Fibroblast of lung (primary cell): Measurements from ENCODE around the gene HSP90B1. TPM values are rescaled to one million over a fixed set of nuclear protein-coding genes. Genes with fewer than 3 reads are reported as not detected.

Source experiments
- DNase-seq, 2 donors: peaks; one replicate each; pipeline versions ENCODE4 v3.0.0 to v3.0.0-alpha.2; 2010; ENCODE audit warnings: low read depth in 2 of 2
- H2AFZ ChIP-seq: 2 replicates; pipeline ENCODE4 v1.5.1; 2012; ENCODE audit warnings: low read length, control low read depth, inconsistent platforms
- H3K27ac ChIP-seq: 2 replicates; pipeline ENCODE4 v1.5.1; 2011; ENCODE audit warnings: low read length, control low read depth; ENCODE audit not compliant: insufficient read depth
- H3K27me3 ChIP-seq: 2 replicates; pipeline ENCODE4 v1.5.1; 2011; ENCODE audit warnings: mild to moderate bottlenecking, low read length; ENCODE audit not compliant: control insufficient read depth, insufficient read depth
- H3K36me3 ChIP-seq: 2 replicates; pipeline ENCODE4 v1.5.1; 2011; ENCODE audit warnings: low read length; ENCODE audit not compliant: control insufficient read depth, insufficient read depth
- H3K4me1 ChIP-seq: 2 replicates; pipeline ENCODE4 v1.5.1; 2011; ENCODE audit warnings: low read length; ENCODE audit not compliant: control insufficient read depth, insufficient read depth; ENCODE audit errors: extremely low read depth
- H3K4me2 ChIP-seq: 2 replicates; pipeline ENCODE4 v1.5.1; 2011; ENCODE audit warnings: low read length, control low read depth; ENCODE audit not compliant: insufficient read depth; ENCODE audit errors: extremely low read depth
- H3K4me3 ChIP-seq, 4 experiments: fragments of 200-600 bp in 1 of 4; sonication (generic) in 1 of 4; replicated peaks in 1 of 4; 2 replicates each; pipeline ENCODE4 v1.5.1; 2011 to 2016; ENCODE audit warnings: low read length in 4 of 4, low read depth in 3 of 4, mild to moderate bottlenecking in 3 of 4, control low read depth in 2 of 4, inconsistent platforms in 1 of 4, mixed read lengths in 1 of 4; ENCODE audit not compliant: insufficient read depth in 1 of 4; ENCODE audit errors: control extremely low read depth in 1 of 4
- H3K79me2 ChIP-seq: 2 replicates; pipeline ENCODE4 v1.5.1; 2012; ENCODE audit warnings: mild to moderate bottlenecking, low read length, inconsistent platforms; ENCODE audit not compliant: control insufficient read depth, insufficient read depth
- H3K9ac ChIP-seq: 2 replicates; pipeline ENCODE4 v1.5.1; 2011; ENCODE audit warnings: mild to moderate bottlenecking, low read length, control low read depth; ENCODE audit not compliant: insufficient read depth
- H3K9me3 ChIP-seq: 2 replicates; pipeline ENCODE4 v1.5.1; 2012; ENCODE audit warnings: low read depth, low read length; ENCODE audit not compliant: control insufficient read depth, insufficient read depth
- H4K20me1 ChIP-seq: 2 replicates; pipeline ENCODE4 v1.5.1; 2011; ENCODE audit warnings: low read length; ENCODE audit not compliant: control insufficient read depth, insufficient read depth; ENCODE audit errors: extremely low read depth
- EZH2 ChIP-seq: IDR thresholded peaks from 2 replicates; pipeline ENCODE4 v1.5.1; 2012; ENCODE audit warnings: low read length, control low read depth, mild to moderate bottlenecking; ENCODE audit errors: missing control alignments
- polyA plus RNA-seq, 2 donors: library from polyadenylated mRNA; depleted of rRNA in 1 of 2; stranded (reverse) in 1 of 2; unstranded in 1 of 2; fragments of >200 nt; gene quantifications; 2 replicates each; pipeline ENCODE4 v1.2.1, GENCODE V29; 2011 to 2012; ENCODE audit warnings: missing spikeins in 1 of 2
- total RNA-seq: library from RNA; depleted of rRNA; stranded (reverse); fragments of >200 nt; gene quantifications from 2 replicates; pipeline ENCODE4 v1.2.1, GENCODE V29; 2014
- TF ChIP-seq, protein P1 (sequence below), 2 donors: IDR thresholded peaks in 1 of 2; conservative IDR thresholded peaks in 1 of 2; 1 replicate in 1 of 2; 2 replicates in 1 of 2; pipeline ENCODE4 v1.5.1; 2011 to 2012; ENCODE audit warnings: low read length in 2 of 2, control low read depth in 1 of 2, inconsistent platforms in 1 of 2, low read depth in 1 of 2, mild to moderate bottlenecking in 1 of 2

HSP90B1 gene
- total and polyA plus RNA-seq, 2 donors (not counting 1 experiment from before 2014, with no cell fraction given), result 983 to 1,015 TPM

DNA sequence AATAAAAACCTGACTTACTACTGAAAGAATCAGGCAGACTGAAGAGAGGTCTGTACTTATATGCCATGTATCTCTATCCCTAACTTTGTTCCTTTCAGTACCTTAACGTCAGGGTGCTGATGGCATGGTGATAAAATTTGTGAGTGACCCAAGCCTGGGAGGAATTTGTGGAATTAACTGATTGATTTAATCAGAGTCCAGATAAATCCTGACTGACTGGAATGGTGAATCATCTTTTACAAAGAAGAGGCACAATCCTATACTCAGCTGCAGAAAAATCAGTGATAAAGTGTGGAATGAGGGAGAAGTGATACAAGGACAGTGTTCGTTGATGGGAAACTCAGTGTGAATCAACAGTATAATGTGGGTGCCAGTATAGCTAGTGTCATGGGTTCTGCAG is 39.2 kb downstream of the HSP90B1 start:
- H3K9ac ChIP-seq, result no peak overlapping the region
- H3K4me3 ChIP-seq, result peak overlapping the region in 1 of 4 experiments; percentile 2
- no peaks in the 10 kb centered on the region for H3K27me3 ChIP-seq
- peaks cover 4% of the 10 kb centered on the region for H3K4me1 ChIP-seq
- H3K36me3 ChIP-seq, result no peaks in the 10 kb centered on the region
- no peaks in the 10 kb centered on the region for H3K9me3 ChIP-seq
- peak in 1 of 2 donors; percentile 76 for DNase-seq
- H2AFZ ChIP-seq, result no peak overlapping the region
- H4K20me1 ChIP-seq, result no peaks in the 10 kb centered on the region
- H3K27ac ChIP-seq, result peak overlapping the region; percentile 7
- TF ChIP-seq, protein P1, sequence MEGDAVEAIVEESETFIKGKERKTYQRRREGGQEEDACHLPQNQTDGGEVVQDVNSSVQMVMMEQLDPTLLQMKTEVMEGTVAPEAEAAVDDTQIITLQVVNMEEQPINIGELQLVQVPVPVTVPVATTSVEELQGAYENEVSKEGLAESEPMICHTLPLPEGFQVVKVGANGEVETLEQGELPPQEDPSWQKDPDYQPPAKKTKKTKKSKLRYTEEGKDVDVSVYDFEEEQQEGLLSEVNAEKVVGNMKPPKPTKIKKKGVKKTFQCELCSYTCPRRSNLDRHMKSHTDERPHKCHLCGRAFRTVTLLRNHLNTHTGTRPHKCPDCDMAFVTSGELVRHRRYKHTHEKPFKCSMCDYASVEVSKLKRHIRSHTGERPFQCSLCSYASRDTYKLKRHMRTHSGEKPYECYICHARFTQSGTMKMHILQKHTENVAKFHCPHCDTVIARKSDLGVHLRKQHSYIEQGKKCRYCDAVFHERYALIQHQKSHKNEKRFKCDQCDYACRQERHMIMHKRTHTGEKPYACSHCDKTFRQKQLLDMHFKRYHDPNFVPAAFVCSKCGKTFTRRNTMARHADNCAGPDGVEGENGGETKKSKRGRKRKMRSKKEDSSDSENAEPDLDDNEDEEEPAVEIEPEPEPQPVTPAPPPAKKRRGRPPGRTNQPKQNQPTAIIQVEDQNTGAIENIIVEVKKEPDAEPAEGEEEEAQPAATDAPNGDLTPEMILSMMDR (conservative IDR thresholded peaks at IDR 0.05 in 1 of 2, IDR thresholded peaks at IDR 0.05 in 1 of 2; ENCODE audit: low read depth in 1 of 2, low read length in 2 of 2), result no peak
- TF ChIP-seq EZH2, result no peak
- peaks cover 94% of the 10 kb centered on the region for H3K79me2 ChIP-seq
- peak overlapping the region; percentile 21 for H3K4me2 ChIP-seq

DNA sequence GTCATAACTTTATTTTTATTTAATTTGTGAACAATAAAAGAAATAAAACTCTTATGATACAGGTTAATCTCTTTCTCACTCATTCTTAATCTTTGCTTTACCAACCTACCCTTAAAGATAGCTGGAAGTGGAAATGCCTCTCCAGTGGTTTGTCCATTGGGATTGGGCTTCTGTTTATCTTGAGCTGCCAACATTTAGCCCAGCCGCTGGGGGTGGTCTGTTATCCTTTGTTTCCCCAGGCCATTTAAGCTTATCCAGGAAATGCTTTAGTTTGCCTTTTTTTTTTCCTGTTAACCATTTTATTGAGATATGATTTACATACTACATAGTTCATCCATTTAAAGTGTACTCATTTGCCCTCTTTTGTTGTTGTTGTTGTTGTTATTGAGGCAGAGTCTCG is 43.7 kb downstream of the HSP90B1 start:
- TF ChIP-seq, protein P1 (conservative IDR thresholded peaks at IDR 0.05 in 1 of 2, IDR thresholded peaks at IDR 0.05 in 1 of 2; ENCODE audit: low read depth in 1 of 2, low read length in 2 of 2), result no peak
- TF ChIP-seq EZH2, result no peak
- Histone ChIP-seq H3K36me3 (peaks cover 9% of the 10 kb centered on the region), H4K20me1 (no peaks in the 10 kb centered on the region)

DNA sequence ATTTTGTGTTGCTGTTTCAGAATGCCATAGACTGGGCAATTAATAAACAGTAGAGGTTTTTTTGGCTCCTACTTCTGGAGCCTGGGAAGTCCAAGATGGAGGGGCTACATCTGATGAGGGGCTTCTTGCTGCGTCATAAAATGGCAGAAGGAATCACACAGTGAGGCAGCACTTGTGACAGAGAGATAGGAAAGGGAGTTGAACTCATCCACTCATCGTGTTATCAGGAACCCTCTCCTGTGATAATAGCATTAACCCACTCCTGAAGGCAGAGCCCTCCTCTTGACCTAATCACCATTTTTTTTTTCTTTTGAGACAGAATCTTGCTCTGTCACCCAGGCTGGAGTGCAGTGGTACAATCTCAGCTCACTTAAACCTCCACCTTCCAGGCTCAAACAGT is 45.2 kb downstream of the HSP90B1 start:
- H3K9me3 ChIP-seq, result no peaks in the 10 kb centered on the region
- TF ChIP-seq, protein P1 (conservative IDR thresholded peaks at IDR 0.05 in 1 of 2, IDR thresholded peaks at IDR 0.05 in 1 of 2; ENCODE audit: low read depth in 1 of 2, low read length in 2 of 2), result no peak
- no peaks in the 10 kb centered on the region for H3K4me1 ChIP-seq
- no peak overlapping the region for H3K4me2 ChIP-seq
- no peak overlapping the region for H3K9ac ChIP-seq
- peaks cover 9% of the 10 kb centered on the region for H3K36me3 ChIP-seq
- H3K27me3 ChIP-seq, result no peaks in the 10 kb centered on the region
- H3K4me3 ChIP-seq, result no peak overlapping the region
- H3K27ac ChIP-seq, result no peak overlapping the region
- H2AFZ ChIP-seq, result no peak overlapping the region
- no peaks in the 10 kb centered on the region for H4K20me1 ChIP-seq
- DNase-seq, result no peak
- H3K79me2 ChIP-seq, result peaks cover 80% of the 10 kb centered on the region

More for the DNA sequence above, 43.7 kb downstream of the HSP90B1 start:
- peaks cover 2% of the 10 kb centered on the region for H3K4me1 ChIP-seq
- H3K79me2 ChIP-seq, result peaks cover 94% of the 10 kb centered on the region
- H2AFZ ChIP-seq, result no peak overlapping the region
- no peak overlapping the region for H3K4me3 ChIP-seq
- no peak overlapping the region for H3K9ac ChIP-seq
- no peaks in the 10 kb centered on the region for H3K9me3 ChIP-seq
- no peak for DNase-seq
- no peaks in the 10 kb centered on the region for H3K27me3 ChIP-seq
- H3K27ac ChIP-seq, result no peak overlapping the region
- no peak overlapping the region for H3K4me2 ChIP-seq
